Liver (tissue), 9 donors: Measurements from ENCODE around the gene RAD51B. TPM values are rescaled to one million over a fixed set of nuclear protein-coding genes. Genes with fewer than 3 reads are reported as not detected.

Experiments
- DNase-seq: peaks from one replicate; pipeline ENCODE4 v3.0.0-alpha.2; 2017; ENCODE audit warnings: low spot score
- H3K27ac ChIP-seq, 2 donors: one replicate each; pipeline ENCODE4 v1.7.0; 2013; ENCODE audit warnings: inconsistent platforms in 2 of 2, low read length in 2 of 2, control low read depth in 1 of 2, low read depth in 1 of 2, mild to moderate bottlenecking in 1 of 2
- H3K27me3 ChIP-seq, 4 donors: one replicate each; pipeline versions ENCODE4 v1.6.1 to v1.7.0; 2013; ENCODE audit warnings: low read length in 3 of 4, inconsistent platforms in 1 of 4, mild to moderate bottlenecking in 1 of 4, moderate library complexity in 1 of 4; ENCODE audit not compliant: control insufficient read depth in 4 of 4, insufficient read depth in 4 of 4
- H3K36me3 ChIP-seq, 4 donors: one replicate each; pipeline versions ENCODE4 v1.6.1 to v1.7.0; 2013; ENCODE audit warnings: low read length in 3 of 4, mild to moderate bottlenecking in 3 of 4, low read depth in 1 of 4, moderate library complexity in 1 of 4; ENCODE audit not compliant: control insufficient read depth in 4 of 4, insufficient read depth in 3 of 4
- H3K4me1 ChIP-seq, 4 donors: one replicate each; pipeline versions ENCODE4 v1.6.1 to v1.7.0; 2013; ENCODE audit warnings: low read length in 3 of 4, mild to moderate bottlenecking in 3 of 4, moderate library complexity in 1 of 4; ENCODE audit not compliant: control insufficient read depth in 4 of 4, insufficient read depth in 4 of 4
- H3K4me3 ChIP-seq, 3 donors: one replicate each; pipeline versions ENCODE4 v1.6.1 to v1.7.0; 2013; ENCODE audit warnings: low read length in 3 of 3, control low read depth in 1 of 3, low read depth in 1 of 3, mild to moderate bottlenecking in 1 of 3
- H3K9ac ChIP-seq, 2 donors: one replicate each; pipeline ENCODE4 v1.7.0; 2013; ENCODE audit warnings: low read length in 2 of 2, mild to moderate bottlenecking in 2 of 2, moderate library complexity in 2 of 2, control low read depth in 1 of 2, low read depth in 1 of 2
- H3K9me3 ChIP-seq, 4 donors: one replicate each; pipeline versions ENCODE4 v1.6.1 to v1.7.0; 2013; ENCODE audit warnings: low read length in 3 of 4; ENCODE audit not compliant: control insufficient read depth in 4 of 4
- CTCF ChIP-seq: fragments of 150-350 bp; IDR thresholded peaks from 2 replicates; pipeline ENCODE4 v1.5.1; 2017; ENCODE audit warnings: improper control_type of control experiment, low read depth, low read length; ENCODE audit not compliant: missing input control
- EGR1 ChIP-seq, 2 donors: IDR thresholded peaks; 2 replicates each; pipeline ENCODE4 v1.6.1; 2016 to 2018; ENCODE audit warnings: antibody characterized with exemption in 2 of 2, low read depth in 2 of 2
- FOXA1 ChIP-seq: IDR thresholded peaks from 2 replicates; pipeline ENCODE4 v1.6.1; 2016; ENCODE audit warnings: antibody characterized with exemption
- GABPA ChIP-seq, 2 donors: IDR thresholded peaks in 1 of 2; conservative IDR thresholded peaks in 1 of 2; 2 replicates each; pipeline ENCODE4 v1.6.1; 2016; ENCODE audit warnings: antibody characterized with exemption in 2 of 2, mild to moderate bottlenecking in 1 of 2, moderate library complexity in 1 of 2
- HNF4A ChIP-seq, 2 donors: conservative IDR thresholded peaks; 2 replicates each; pipeline ENCODE4 v1.6.1; 2016; ENCODE audit warnings: antibody characterized with exemption in 2 of 2, mild to moderate bottlenecking in 2 of 2
- HNF4G ChIP-seq: IDR thresholded peaks from 2 replicates; pipeline ENCODE4 v1.6.1; 2016; ENCODE audit warnings: antibody characterized with exemption
- JUND ChIP-seq, 2 donors: IDR thresholded peaks; 2 replicates each; pipeline ENCODE4 v1.6.1; 2016; ENCODE audit warnings: antibody characterized with exemption in 2 of 2
- NR2F2 ChIP-seq: IDR thresholded peaks from 2 replicates; pipeline ENCODE4 v1.6.1; 2016; ENCODE audit warnings: antibody characterized with exemption
- RAD21 ChIP-seq, 2 donors: IDR thresholded peaks; 2 replicates each; pipeline ENCODE4 v1.6.1; 2016; ENCODE audit warnings: antibody characterized with exemption in 2 of 2, mild to moderate bottlenecking in 2 of 2
- RXRA ChIP-seq, 2 donors: IDR thresholded peaks; 2 replicates each; pipeline ENCODE4 v1.6.1; 2017 to 2018; ENCODE audit warnings: antibody characterized with exemption in 2 of 2, mild to moderate bottlenecking in 1 of 2
- SP1 ChIP-seq: IDR thresholded peaks from 2 replicates; pipeline ENCODE4 v1.6.1; 2018; ENCODE audit warnings: antibody characterized with exemption, mild to moderate bottlenecking
- TAF1 ChIP-seq: conservative IDR thresholded peaks from 2 replicates; pipeline ENCODE4 v1.6.1; 2016; ENCODE audit warnings: antibody characterized with exemption, mild to moderate bottlenecking
- YY1 ChIP-seq: IDR thresholded peaks from 2 replicates; pipeline ENCODE4 v1.6.1; 2016; ENCODE audit warnings: antibody characterized with exemption, mild to moderate bottlenecking
- ZBTB33 ChIP-seq: IDR thresholded peaks from 2 replicates; pipeline ENCODE4 v1.6.1; 2016; ENCODE audit warnings: antibody characterized with exemption
- WGBS: extraction: QIAGEN DNeasy Blood & Tissue Kit; methylation state at CpG from one replicate; pipeline ENCODE4 v1.1.7; 2013; 5-methylcytosine and 5-hydroxymethylcytosine counted together
- polyA plus RNA-seq, 2 donors: library from polyadenylated mRNA; stranded (reverse) in 1 of 2; unstranded in 1 of 2; fragments of 200-250 nt in 1 of 2; fragments of >200 nt in 1 of 2; fragmentation: Nextera tagmentation in 1 of 2; extraction: Ambion mirVana in 1 of 2; gene quantifications; one replicate each; pipeline versions ENCODE4 v1.2.1 to v1.2.3, GENCODE V29; 2013 to 2015
- total RNA-seq, 2 donors: library from RNA; depleted of rRNA; stranded (reverse); fragments of >200 nt; gene quantifications; one replicate each; pipeline ENCODE4 v1.2.3, GENCODE V29; 2014
- TF ChIP-seq, protein P1 (sequence below): IDR thresholded peaks from 2 replicates; pipeline ENCODE4 v1.6.1; 2016; ENCODE audit warnings: antibody characterized with exemption, mild to moderate bottlenecking
- TF ChIP-seq, protein P2 (sequence below): IDR thresholded peaks from 2 replicates; pipeline ENCODE4 v1.6.1; 2016; ENCODE audit warnings: antibody characterized with exemption
- donor health status: healthy.
- donor health status: healthy.
- donor health status: healthy.
- donor health status: healthy.
- donor health status: healthy.

Gene RAD51B
- total and polyA plus RNA-seq, 4 donors, result 0.81 to 12.9 (median 2.4) TPM

- Histone ChIP-seq H3K36me3 (no peaks in the 10 kb centered on the region), H3K27me3 (no peaks in the 10 kb centered on the region), H3K9me3 (peaks cover 0 to 9% (median 0%) of the 10 kb centered on the region in 4 donors), H3K27ac (no peak overlapping the region), H3K9ac (no peak overlapping the region), H3K4me3 (no peak overlapping the region), H3K4me1 (no peaks in the 10 kb centered on the region)
- WGBS, result 96% methylated on average over 5 of the region's 5 CpGs
- DNase-seq, result no peak
- no peak for TF ChIP-seq JUND (IDR thresholded peaks at IDR 0.05)
- TF ChIP-seq HNF4A (conservative IDR thresholded peaks at IDR 0.05), result no peak
- no peak for TF ChIP-seq RXRA (IDR thresholded peaks at IDR 0.05)
- TF ChIP-seq SP1, result no peak
- no peak for TF ChIP-seq YY1
Measured at GRCh38 chr14:68535404-68536017, 715.9 kb downstream of the RAD51B start.

DNA sequence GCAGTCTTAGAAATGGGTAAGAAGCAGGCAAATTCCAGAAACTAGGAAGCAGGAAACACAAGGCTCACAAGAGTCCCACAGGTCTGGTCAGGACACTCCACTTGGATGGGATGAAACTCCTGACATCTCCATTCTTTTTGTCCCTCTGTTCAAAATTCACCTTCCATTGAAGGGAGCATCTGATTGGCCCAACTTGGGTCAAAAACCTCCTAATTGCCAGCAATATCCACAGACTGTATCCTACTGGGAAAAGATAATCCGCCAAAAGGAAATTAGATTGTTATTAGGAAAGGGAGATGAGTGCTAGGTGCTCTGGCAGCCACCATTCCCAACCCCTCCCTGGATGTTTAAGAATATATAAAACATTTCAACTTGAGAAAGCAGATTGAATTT lies 716.4 kb downstream of the RAD51B start:
- Histone ChIP-seq H3K4me3 (no peak overlapping the region), H3K36me3 (no peaks in the 10 kb centered on the region), H3K9ac (no peak overlapping the region), H3K9me3 (peaks cover 0 to 5% (median 0%) of the 10 kb centered on the region in 4 donors), H3K27me3 (no peaks in the 10 kb centered on the region), H3K4me1 (no peaks in the 10 kb centered on the region), H3K27ac (no peak overlapping the region)
- WGBS, result 99% methylated on average over 1 of the region's 1 CpG
- TF ChIP-seq RXRA (IDR thresholded peaks at IDR 0.05), result no peak
- TF ChIP-seq GABPA (IDR thresholded peaks at IDR 0.05 in 1 of 2, conservative IDR thresholded peaks at IDR 0.05 in 1 of 2), result no peak
- no peak for TF ChIP-seq EGR1 (IDR thresholded peaks at IDR 0.05; ENCODE audit: low read depth in 2 of 2)
- TF ChIP-seq, protein P1, sequence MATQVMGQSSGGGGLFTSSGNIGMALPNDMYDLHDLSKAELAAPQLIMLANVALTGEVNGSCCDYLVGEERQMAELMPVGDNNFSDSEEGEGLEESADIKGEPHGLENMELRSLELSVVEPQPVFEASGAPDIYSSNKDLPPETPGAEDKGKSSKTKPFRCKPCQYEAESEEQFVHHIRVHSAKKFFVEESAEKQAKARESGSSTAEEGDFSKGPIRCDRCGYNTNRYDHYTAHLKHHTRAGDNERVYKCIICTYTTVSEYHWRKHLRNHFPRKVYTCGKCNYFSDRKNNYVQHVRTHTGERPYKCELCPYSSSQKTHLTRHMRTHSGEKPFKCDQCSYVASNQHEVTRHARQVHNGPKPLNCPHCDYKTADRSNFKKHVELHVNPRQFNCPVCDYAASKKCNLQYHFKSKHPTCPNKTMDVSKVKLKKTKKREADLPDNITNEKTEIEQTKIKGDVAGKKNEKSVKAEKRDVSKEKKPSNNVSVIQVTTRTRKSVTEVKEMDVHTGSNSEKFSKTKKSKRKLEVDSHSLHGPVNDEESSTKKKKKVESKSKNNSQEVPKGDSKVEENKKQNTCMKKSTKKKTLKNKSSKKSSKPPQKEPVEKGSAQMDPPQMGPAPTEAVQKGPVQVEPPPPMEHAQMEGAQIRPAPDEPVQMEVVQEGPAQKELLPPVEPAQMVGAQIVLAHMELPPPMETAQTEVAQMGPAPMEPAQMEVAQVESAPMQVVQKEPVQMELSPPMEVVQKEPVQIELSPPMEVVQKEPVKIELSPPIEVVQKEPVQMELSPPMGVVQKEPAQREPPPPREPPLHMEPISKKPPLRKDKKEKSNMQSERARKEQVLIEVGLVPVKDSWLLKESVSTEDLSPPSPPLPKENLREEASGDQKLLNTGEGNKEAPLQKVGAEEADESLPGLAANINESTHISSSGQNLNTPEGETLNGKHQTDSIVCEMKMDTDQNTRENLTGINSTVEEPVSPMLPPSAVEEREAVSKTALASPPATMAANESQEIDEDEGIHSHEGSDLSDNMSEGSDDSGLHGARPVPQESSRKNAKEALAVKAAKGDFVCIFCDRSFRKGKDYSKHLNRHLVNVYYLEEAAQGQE, result no peak
- no peak for TF ChIP-seq HNF4G
- no peak for TF ChIP-seq TAF1
- no peak for TF ChIP-seq FOXA1
- DNase-seq, result no peak

GRCh38 chr14:68538639-68539038 lies 719.1 kb downstream of the RAD51B start:
- Histone ChIP-seq H3K9ac (no peak overlapping the region), H3K27ac (no peak overlapping the region), H3K4me3 (no peak overlapping the region), H3K27me3 (no peaks in the 10 kb centered on the region), H3K9me3 (no peaks in the 10 kb centered on the region), H3K36me3 (no peaks in the 10 kb centered on the region), H3K4me1 (no peaks in the 10 kb centered on the region)
- DNase-seq, result no peak
- 92% methylated on average over 2 of the region's 2 CpGs for WGBS
- TF ChIP-seq ZBTB33 (no peak), RXRA (IDR thresholded peaks at IDR 0.05) (no peak), GABPA (IDR thresholded peaks at IDR 0.05 in 1 of 2, conservative IDR thresholded peaks at IDR 0.05 in 1 of 2) (no peak), NR2F2 (no peak), HNF4G (no peak), FOXA1 (no peak), RAD21 (IDR thresholded peaks at IDR 0.05) (no peak), YY1 (no peak), JUND (IDR thresholded peaks at IDR 0.05) (no peak), EGR1 (IDR thresholded peaks at IDR 0.05; ENCODE audit: low read depth in 2 of 2) (no peak), SP1 (no peak), TAF1 (no peak), CTCF (no peak)
- TF ChIP-seq, protein P1, result no peak
- TF ChIP-seq, protein P2, sequence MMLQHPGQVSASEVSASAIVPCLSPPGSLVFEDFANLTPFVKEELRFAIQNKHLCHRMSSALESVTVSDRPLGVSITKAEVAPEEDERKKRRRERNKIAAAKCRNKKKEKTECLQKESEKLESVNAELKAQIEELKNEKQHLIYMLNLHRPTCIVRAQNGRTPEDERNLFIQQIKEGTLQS, result no peak
